GM12801 (cell line): Measurements from ENCODE around the gene LRRC7.

Experiments
- TF ChIP-seq, protein P1 (sequence below): IDR thresholded peaks from one replicate; pipeline ENCODE4 v1.5.1; 2011; ENCODE audit warnings: control low read depth; ENCODE audit not compliant: insufficient read length; ENCODE audit errors: extremely low read depth

Gene LRRC7

DNA sequence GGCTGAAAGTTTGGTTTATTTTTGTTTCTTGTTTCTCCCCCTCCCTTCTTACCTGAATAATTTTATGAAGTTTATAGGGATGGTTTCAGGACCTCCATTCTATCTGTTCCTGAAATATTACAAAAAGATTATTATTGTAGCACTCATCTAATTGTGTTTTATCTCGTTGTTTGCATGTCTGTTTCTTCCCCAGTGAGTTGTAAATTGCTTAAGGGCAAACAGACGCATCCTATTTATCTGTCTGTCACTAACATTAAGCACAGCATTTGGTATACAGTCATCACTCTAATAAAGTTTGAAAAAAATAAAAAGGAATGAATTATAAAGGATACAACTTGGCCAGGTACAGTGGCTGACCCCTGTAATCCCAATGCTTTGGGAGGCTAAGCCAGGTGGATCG is 123.5 kb downstream of the LRRC7 start:
- TF ChIP-seq, protein P1, sequence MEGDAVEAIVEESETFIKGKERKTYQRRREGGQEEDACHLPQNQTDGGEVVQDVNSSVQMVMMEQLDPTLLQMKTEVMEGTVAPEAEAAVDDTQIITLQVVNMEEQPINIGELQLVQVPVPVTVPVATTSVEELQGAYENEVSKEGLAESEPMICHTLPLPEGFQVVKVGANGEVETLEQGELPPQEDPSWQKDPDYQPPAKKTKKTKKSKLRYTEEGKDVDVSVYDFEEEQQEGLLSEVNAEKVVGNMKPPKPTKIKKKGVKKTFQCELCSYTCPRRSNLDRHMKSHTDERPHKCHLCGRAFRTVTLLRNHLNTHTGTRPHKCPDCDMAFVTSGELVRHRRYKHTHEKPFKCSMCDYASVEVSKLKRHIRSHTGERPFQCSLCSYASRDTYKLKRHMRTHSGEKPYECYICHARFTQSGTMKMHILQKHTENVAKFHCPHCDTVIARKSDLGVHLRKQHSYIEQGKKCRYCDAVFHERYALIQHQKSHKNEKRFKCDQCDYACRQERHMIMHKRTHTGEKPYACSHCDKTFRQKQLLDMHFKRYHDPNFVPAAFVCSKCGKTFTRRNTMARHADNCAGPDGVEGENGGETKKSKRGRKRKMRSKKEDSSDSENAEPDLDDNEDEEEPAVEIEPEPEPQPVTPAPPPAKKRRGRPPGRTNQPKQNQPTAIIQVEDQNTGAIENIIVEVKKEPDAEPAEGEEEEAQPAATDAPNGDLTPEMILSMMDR: no peak

DNA sequence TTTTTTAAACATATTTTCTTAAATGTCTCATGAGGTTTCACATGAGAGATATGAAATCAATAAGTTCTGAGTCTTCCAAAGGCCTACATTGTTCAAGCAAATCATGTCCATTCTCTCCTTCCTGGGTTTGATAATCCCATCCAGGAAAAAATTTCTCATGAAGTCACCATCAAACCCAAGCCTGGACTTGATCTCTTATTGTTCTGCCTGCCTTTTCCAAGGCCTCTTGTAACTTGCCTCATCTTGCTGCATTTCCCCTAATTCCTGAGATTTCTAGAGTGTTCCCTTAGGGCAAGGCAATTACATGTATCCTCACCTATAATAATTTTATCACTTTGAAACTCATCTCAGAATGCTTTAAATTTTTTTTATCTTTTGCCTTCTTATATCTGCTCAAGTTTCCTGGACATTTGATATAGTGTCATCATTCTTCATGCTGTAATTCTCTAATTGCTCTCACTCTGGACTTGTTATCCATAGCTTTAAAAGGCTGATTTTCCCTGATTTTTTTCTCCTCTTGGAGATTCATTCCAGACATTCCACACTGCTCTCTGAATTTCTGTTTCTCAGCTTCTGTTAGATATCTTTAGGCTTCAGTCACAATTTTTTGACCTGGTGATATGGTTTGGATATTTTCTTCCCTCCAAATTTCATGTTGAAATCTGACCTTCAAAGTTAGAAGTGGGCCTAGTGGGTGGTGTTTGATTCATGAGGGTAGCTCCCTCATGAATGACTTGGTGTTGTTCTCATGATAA is 126.4 kb downstream of the LRRC7 start:
- TF ChIP-seq, protein P1: no peak

DNA sequence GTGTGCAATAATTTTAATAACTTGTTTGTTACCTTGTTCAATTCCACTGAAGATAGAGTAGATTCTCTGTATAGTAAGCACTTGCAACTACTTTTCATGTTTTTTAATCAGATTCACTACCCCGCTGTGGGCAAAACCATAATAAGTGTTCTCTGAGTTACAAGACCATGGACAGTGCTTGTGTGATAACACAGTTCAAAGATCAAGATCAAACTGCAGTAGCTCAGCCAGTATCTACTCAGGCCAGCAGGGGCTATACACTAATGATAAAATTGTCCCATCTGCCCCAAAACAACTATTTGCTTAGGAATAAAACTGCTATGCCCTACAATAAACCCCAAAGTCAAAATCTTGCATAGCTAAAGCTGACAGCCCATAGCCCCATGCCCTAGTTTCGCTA is 129.6 kb downstream of the LRRC7 start:
- TF ChIP-seq, protein P1: no peak

DNA sequence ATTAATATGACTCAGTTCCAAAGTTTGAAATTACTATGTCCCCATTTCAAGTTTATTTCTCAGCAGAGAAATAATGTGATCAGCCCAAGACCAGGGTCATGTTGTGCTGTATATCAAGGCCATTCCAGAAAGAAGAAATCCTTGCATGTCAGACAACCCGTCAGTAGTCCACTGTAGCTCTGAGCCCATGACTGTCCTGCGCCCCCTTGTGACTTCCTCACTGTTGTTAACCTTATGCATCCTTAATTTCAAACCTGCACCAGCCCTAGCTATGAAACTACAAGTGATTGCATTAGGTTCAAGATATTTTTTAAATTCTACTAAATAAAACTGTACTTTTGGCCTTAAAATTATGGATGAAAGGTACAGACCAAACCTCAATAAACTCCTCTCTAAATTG is 133.0 kb downstream of the LRRC7 start:
- TF ChIP-seq, protein P1: no peak

DNA sequence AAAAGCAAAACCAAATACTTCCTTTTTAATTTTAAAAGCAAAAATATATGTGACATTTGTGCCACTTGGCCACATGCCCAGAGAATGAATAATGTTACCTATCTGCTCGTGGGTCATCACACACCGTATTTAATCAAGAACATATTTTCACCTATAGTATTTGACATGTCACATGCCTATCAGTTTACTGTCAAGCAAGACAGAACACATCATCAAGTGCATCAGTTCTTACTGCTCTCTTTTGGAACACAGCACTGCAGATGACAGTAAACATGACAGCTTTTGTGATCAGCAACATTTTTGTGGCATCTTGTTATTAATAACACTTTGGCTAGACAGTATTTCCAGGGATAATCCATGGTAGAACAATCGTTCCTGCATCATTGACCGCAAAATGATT is 134.4 kb downstream of the LRRC7 start:
- TF ChIP-seq, protein P1: no peak

DNA sequence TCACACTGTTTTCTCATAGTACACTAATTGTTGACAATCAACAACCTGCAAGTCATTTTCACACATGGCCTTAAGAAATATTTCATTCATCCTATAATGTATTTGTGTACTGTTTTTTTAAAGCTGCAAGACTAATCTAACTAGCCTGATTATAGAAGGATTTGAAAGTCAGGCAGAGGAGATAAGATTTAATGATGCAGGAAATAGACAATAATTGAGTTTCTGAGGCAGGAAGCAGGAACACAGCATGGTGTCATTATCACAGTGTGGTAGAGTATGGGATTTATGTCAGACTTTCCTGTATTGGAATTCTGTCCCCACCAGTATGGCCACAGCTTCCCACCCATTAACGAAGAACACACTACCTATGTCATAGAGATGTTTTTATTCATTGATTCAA is 138.8 kb downstream of the LRRC7 start:
- TF ChIP-seq, protein P1: no peak

DNA sequence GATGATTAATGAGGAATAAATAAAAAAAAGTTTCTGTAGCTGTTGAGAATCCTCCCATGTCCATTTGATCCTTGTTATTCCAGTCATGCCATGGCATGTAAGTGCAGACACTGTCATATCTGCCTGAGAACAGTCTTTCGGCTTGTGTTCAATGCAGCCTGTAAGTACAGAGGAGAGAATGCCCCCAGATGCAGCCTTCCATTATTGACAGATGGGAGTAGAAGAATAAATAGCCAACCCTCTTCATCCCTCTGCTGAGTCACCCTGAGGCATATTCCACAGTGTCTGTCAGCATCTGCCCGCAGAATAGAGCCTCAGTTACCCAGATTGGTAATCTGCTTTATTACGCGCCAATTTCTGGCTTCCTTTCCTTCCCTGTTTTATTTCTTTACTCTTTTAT is 139.4 kb downstream of the LRRC7 start:
- TF ChIP-seq, protein P1: no peak
